Measurements from ENCODE around the gene CAMK1D. TPM values are rescaled to one million over a fixed set of nuclear protein-coding genes. Genes with fewer than 3 reads are reported as not detected.

CAMK1D gene
- total and polyA plus RNA-seq, 2 of the 4 experiments (the other 2 are of a cell fraction) = 5.0 to 5.3 TPM

DNA sequence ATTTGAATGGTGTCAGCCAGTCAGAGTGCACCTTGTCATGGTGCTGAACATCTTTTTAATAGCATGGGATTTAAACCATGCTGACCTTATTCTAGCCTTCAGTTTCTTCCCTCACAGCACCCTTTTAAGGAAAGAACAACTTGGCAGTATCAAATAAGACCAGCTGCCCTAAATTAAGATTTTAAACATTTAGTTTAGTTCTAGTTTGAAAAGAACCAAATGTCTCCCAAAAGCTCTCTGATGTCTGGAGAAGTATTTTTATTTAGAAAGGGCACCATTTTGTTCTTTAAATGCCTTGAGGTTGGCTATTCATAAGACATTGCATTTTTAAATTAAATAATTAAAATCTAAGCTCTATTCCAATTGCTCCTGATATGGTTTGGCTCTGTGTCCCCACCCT is 531.1 kb downstream of the CAMK1D start:
- Histone ChIP-seq H3K27ac (ENCODE audit: insufficient read depth, low read length) (no peak overlapping the region), H3K27me3 (ENCODE audit: control insufficient read depth, insufficient read depth, low read length) (peaks cover 29% of the 10 kb centered on the region), H3K4ac (ENCODE audit: low read depth, low read length) (no peak overlapping the region), H3K36me3 (ENCODE audit: control insufficient read depth, insufficient read depth, low read length) (no peaks in the 10 kb centered on the region), H4K5ac (ENCODE audit: low read depth, low read length) (no peak overlapping the region), H4K8ac (ENCODE audit: low read depth in 2 of 2, low read length in 2 of 2) (no peak overlapping the region), H2AFZ (replicated peaks; ENCODE audit: low read length, poor library complexity) (no peak overlapping the region), H3K9me3 (ENCODE audit: control insufficient read depth, insufficient read depth, low read length) (peaks cover 2% of the 10 kb centered on the region; the same call in 1 of the 2 replicates), H3K4me2 (ENCODE audit: low read depth, low read length) (no peak overlapping the region), H3K14ac (replicated peaks; ENCODE audit: low read depth, low read length) (no peak overlapping the region), H4K20me1 (ENCODE audit: insufficient read depth, low read length) (no peaks in the 10 kb centered on the region), H3K18ac (ENCODE audit: low read depth, low read length) (no peak overlapping the region), H2BK120ac (ENCODE audit: low read depth, low read length) (no peak overlapping the region), H2BK15ac (ENCODE audit: low read depth, low read length) (no peak overlapping the region), H2AK9ac (replicated peaks; ENCODE audit: low read depth, low read length, poor library complexity) (no peak overlapping the region), H3K9ac (ENCODE audit: low read depth, low read length) (no peak overlapping the region), H2AK5ac (ENCODE audit: low read depth, low read length) (no peak overlapping the region), H2BK20ac (ENCODE audit: low read depth, low read length) (no peak overlapping the region), H3K23ac (ENCODE audit: low read depth, low read length) (no peak overlapping the region), H3K56ac (ENCODE audit: extremely low read depth, insufficient read depth, low read length) (no peak overlapping the region), H3K79me1 (ENCODE audit: low read depth in 1 of 2, low read length in 2 of 2) (no peaks in the 10 kb centered on the region), H2BK5ac (ENCODE audit: low read depth, low read length, poor library complexity, severe bottlenecking) (no peak overlapping the region), H3K4me3 (ENCODE audit: insufficient read depth, low read depth, low read length) (no peak overlapping the region), H3K4me1 (ENCODE audit: control insufficient read depth, insufficient read depth, low read length) (no peaks in the 10 kb centered on the region), H3K9me1 (ENCODE audit: insufficient read depth, low read length) (no peaks in the 10 kb centered on the region), H4K91ac (ENCODE audit: insufficient read depth, low read depth, low read length) (no peak overlapping the region)
- no TSS peak for BruUV-seq (replicated peaks)
- ATAC-seq (ENCODE audit: low read depth) (no peak), DNase-seq (no peak)
- intact Hi-C loops (cut with micrococcal nuclease) = no loop called here
- ChIA-PET POLR2A (ENCODE audit: unreplicated experiment) (no interaction called here), CTCF (interaction anchor here (1.0 kb wide), 1 partner anchor 21 kb away, joined by 4 read pairs; no protein-coding TSS in a partner anchor)
- dilution Hi-C loops (cut with HindIII; ENCODE audit: low sequenced_read_pairs, unreplicated experiment) = no loop called here
- in situ Hi-C loops (cut with MboI; ENCODE audit: low sequenced_read_pairs) = no loop called here
- TF ChIP-seq MAZ (IDR thresholded peaks at IDR 0.05; ENCODE audit: borderline replicate concordance, low read depth, low read length) = no peak
- no peak for TF ChIP-seq MAFK (IDR thresholded peaks at IDR 0.05; ENCODE audit: low read depth, low read length)
- TF ChIP-seq SMC3 (IDR thresholded peaks at IDR 0.05; ENCODE audit: low read depth, low read length) = no peak
- TF ChIP-seq, protein P1, sequence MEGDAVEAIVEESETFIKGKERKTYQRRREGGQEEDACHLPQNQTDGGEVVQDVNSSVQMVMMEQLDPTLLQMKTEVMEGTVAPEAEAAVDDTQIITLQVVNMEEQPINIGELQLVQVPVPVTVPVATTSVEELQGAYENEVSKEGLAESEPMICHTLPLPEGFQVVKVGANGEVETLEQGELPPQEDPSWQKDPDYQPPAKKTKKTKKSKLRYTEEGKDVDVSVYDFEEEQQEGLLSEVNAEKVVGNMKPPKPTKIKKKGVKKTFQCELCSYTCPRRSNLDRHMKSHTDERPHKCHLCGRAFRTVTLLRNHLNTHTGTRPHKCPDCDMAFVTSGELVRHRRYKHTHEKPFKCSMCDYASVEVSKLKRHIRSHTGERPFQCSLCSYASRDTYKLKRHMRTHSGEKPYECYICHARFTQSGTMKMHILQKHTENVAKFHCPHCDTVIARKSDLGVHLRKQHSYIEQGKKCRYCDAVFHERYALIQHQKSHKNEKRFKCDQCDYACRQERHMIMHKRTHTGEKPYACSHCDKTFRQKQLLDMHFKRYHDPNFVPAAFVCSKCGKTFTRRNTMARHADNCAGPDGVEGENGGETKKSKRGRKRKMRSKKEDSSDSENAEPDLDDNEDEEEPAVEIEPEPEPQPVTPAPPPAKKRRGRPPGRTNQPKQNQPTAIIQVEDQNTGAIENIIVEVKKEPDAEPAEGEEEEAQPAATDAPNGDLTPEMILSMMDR (conservative IDR thresholded peaks at IDR 0.05; ENCODE audit: low read depth, low read length) = no peak
- TF ChIP-seq RCOR1 (IDR thresholded peaks at IDR 0.05; ENCODE audit: insufficient replicate concordance, low read length) = no peak
- TF ChIP-seq, protein P2, sequence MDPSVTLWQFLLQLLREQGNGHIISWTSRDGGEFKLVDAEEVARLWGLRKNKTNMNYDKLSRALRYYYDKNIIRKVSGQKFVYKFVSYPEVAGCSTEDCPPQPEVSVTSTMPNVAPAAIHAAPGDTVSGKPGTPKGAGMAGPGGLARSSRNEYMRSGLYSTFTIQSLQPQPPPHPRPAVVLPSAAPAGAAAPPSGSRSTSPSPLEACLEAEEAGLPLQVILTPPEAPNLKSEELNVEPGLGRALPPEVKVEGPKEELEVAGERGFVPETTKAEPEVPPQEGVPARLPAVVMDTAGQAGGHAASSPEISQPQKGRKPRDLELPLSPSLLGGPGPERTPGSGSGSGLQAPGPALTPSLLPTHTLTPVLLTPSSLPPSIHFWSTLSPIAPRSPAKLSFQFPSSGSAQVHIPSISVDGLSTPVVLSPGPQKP (IDR thresholded peaks at IDR 0.05; ENCODE audit: borderline replicate concordance, low read depth, low read length) = no peak
- TF ChIP-seq RFX5 (IDR thresholded peaks at IDR 0.05; ENCODE audit: low read depth, low read length) = no peak
- TF ChIP-seq CHD1 (IDR thresholded peaks at IDR 0.05; ENCODE audit: low read depth, low read length) = no peak
- no peak for TF ChIP-seq POLR2A (IDR thresholded peaks at IDR 0.05; ENCODE audit: low read depth, low read length)
- TF ChIP-seq CEBPB (IDR thresholded peaks at IDR 0.05; ENCODE audit: low read depth, low read length) = no peak
- TF ChIP-seq FOS (IDR thresholded peaks at IDR 0.05; ENCODE audit: low read depth, low read length) = no peak
- no peak for TF ChIP-seq BHLHE40 (IDR thresholded peaks at IDR 0.05; ENCODE audit: low read depth, low read length)
- TF ChIP-seq RAD21 (IDR thresholded peaks at IDR 0.05; ENCODE audit: low read length) = no peak
- no peak for TF ChIP-seq MXI1 (IDR thresholded peaks at IDR 0.05; ENCODE audit: borderline replicate concordance, low read depth, low read length)
- TF ChIP-seq, protein P3, sequence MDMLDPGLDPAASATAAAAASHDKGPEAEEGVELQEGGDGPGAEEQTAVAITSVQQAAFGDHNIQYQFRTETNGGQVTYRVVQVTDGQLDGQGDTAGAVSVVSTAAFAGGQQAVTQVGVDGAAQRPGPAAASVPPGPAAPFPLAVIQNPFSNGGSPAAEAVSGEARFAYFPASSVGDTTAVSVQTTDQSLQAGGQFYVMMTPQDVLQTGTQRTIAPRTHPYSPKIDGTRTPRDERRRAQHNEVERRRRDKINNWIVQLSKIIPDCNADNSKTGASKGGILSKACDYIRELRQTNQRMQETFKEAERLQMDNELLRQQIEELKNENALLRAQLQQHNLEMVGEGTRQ (IDR thresholded peaks at IDR 0.05; ENCODE audit: low read depth, low read length) = no peak

Data from IMR-90 (cell line).